DLD1 (cell line): ENCODE data around the gene TCFL5.

Experiments used
- in situ Hi-C: cut with HindIII; loops from 2 replicates; pipeline ENCODE4 v1.10.0; 2017; ENCODE audit warnings: low sequenced_read_pairs

TCFL5 gene

DNA sequence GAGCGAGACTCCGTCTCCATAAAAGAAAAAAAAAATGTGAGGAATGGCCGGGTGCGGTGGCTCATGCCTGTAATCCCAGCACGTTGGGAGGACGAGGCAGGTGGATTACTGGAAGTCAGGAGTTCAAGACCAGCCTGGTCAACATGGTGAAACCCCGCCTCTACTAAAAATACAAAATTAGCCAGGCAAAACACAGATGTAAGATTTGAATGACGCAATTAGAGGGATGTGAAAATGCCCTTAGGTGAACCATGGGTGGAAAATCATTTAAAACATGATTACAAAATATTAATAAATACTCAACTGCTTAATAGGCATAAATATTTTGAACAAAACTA is 23.9 kb downstream of the TCFL5 start:
- in situ Hi-C loops = no loop called here

DNA sequence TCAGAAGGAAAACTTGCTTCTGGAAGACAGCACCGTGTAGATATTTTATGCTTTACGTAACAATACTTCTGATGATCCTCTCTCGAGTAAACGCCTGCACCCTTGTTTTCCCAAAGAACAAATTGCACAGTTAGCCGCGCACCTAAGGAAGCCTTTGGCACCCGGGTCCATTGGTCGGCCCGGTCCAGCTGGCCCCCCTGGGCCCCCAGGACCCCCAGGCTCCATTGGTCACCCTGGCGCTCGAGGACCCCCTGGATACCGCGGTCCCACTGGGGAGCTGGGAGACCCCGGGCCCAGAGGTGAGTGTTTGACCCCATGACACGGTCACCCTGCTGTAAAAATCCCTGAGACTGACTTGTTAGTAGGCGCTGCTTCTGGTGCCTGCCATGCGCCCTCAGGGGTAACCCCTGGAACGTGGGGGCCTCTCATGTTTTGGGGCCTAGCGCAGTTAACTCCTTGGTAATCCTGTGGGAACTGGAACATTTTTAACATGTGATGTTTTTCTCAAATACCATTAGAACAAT is 24.6 kb downstream of the TCFL5 start:
- in situ Hi-C loops = no loop called here

DNA sequence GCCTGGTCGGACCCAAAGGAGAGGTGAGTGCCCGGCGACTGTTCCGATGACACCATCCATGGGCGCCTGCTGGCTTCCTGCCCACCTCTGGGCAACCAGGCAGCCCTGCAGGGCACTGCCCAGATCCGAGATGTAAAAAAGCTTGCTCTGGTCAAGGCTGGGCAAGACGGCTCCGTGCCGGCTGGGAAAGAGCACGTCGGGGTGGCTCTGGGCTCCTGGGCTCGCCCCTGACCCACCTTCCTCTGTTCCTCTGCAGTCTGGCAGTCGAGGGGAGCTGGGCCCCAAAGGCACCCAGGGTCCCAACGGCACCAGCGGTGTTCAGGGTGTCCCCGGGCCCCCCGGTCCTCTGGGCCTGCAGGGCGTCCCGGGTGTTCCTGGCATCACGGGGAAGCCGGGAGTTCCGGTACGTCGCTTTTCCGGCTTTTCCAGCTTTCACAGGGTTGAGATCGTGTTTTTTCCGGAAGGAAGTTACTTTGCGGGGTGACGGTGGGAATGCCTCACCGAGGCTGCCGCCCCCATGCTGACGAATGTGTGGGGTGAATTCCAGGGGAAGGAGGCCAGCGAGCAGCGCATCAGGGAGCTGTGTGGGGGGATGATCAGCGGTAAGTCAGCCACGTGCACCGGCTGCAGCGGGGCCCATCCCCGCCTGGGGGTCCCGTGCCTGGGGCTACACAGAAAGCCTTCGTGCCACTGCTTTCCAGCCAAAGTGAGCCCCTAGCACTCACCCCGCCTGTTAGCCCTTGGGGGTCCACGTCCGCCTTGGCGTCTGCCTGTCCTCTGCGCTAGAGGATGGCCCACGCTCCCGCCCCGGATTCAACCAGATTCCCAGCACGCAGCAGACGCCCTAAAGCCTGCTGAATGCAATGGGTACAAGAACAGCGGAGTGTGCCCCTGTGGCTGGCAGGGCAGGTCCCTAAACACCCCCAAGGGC is 25.4 kb downstream of the TCFL5 start:
- in situ Hi-C loops = no loop called here

DNA sequence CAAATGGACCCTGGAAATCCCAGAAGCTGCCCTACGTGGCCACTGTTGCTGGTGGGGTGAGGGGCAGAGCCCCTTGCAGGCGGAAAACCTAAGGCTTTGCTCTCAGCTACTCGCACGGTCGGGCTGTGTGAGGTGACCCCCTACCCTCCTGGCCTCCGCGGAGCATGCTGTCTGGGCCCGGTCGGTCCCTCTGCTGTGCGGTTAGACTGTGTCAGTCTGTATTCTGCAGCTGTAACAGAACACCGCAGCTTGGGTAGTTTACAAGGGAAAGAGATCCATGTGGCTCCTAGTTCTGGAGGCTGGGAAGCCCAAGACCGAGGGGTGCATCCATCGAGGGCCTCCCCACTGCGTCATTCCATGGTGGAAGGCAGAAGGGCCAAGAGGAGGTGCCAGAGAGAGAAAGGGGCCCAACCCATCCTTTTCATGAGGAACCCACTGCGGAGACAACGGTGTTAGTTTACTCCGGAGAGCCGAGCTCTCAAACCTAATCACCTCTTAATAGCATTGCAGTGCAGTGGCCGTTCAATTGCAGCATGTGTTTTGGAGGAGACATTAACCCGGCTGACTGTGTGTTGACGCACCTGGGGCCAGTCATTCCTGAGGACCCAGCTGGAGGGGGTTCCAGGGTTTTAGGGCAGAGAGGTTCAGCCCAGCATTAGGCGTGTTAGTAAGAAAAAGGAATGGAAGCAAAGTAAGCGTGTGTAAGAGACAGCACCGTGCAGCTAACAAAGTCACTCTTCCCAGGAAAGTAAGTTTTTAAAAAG is 26.5 kb downstream of the TCFL5 start:
- in situ Hi-C loops = no loop called here

DNA sequence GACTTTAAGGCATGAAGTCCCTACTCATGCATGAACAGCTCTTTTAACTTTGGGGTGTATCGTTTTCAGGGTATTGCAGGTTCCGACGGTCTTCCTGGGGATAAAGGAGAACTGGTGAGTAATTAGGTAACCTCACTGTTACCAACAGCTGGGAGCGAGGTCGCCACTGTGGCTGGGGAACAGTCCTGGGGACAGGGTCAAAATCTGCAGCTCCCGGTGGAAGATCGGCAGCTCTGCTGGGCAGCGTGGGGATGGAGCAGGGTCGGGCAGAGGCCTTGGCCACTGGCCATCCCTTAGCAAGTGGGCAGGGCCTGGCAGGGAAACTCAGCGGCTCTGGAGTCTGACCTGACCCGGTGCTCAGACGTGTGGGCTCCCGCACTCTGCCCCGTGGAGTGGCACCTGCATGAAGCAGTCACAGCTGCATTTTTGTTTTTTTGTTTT is 28.7 kb downstream of the TCFL5 start:
- in situ Hi-C loops = no loop called here

DNA sequence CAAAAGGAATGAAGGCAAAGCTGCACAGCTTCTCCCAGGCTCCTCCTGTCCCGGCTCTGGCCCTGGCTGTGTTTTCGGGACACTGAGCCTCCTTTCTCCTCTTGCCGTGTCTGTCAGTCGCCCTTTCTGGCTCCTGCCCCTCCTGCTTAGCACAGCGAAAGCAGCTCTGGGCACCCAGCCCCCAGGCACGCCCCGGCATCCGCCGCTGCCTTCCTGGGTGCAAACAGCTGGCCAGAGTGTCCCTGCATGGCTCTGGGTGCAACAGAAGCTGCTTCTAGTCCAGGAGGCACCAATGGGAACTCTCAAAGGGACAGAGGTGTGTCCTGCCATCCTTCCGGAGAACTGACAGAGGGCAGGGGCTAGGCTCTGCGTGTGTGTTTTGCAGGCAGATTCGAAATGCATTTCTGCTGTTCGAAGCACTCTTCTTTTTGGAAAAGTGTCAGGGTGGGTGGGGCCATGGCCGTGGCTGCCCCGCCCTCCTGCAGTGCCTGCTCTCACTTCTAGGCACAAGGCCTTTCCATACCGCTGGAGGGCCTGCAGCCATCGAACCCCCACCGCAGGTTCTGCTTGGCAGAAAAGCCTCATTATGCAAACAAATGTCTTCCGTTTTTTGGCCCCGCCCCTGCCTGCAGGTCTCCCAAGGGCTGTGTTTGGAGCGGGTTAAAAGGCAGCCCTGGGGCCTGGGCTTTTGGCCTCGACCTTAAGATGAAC is 29.3 kb downstream of the TCFL5 start:
- in situ Hi-C loops = no loop called here

DNA sequence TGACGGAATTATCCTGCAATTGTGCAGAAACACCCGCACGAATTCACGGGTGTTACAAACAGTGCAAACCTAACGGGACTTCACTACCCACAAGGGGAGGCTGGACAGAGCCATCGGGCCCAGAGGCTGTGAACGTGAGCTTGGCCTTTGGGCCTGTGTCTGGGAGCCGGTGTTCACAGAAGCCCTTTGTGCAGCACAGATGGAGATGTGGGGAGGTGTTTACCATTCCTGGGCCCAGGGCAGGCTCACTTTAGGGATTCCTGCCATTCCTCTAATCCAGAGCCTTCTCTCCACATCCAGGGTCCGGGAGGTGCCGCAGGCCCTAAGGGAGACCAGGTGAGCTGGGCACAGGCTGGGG is 29.8 kb downstream of the TCFL5 start:
- in situ Hi-C loops = no loop called here

DNA sequence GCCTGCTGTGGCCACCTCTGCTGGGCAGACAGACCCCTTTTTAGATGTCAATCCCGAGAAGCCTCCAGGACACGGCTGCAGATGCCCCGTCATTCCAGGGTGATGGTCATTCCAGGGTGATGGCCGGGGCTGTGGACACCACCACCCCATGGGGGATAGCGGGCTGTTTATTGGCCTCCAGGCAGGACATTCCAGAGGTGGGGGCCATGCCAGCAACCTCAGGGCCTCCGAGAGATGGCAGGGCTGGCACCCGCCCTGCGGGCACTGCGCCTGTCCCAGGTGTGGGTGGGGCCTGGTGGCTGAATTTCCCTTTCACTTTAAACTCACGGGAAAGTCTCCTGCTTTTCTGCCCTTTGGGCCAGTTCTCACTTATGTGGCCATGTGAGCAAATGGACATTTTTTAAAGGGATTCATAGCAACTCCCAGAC is 30.2 kb downstream of the TCFL5 start:
- in situ Hi-C loops = no loop called here

DNA sequence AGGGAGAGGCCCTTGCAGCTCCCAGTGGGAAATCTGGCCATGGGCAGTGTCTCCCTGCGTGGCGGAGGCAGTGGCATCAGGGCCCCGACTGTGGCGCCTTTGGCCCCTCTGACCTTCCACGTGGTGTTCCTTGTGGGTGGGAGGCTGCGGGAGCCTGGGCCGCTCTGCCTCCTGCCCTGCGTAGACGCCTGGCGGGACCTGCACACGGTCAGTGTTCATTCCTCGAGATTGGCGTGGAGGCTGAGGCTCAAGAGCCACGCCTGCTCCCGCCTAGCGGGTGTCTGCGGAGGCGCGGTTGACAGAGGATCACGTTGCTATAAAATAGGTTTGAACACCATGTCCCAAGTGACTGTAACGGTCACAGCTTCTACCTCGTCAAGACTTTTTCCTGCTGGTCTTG is 30.8 kb downstream of the TCFL5 start:
- in situ Hi-C loops = no loop called here

DNA sequence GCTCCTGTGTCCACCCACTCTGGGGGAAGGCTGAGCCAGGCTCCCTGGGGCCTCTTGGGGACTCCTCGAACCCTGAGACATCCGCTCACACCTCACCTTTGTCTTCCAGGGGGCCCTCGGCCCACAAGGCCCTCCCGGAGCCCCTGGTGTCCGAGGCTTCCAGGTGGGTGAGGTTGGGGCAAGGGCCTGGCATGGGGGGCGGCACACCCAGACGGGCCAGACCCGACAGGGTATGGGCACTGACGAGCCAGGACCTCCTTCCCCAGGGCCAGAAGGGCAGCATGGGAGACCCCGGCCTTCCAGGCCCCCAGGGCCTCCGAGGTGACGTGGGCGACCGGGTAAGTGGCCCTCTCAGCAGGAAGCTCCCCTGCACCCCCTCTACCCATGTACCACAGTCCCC is 31.4 kb downstream of the TCFL5 start:
- in situ Hi-C loops = no loop called here

DNA sequence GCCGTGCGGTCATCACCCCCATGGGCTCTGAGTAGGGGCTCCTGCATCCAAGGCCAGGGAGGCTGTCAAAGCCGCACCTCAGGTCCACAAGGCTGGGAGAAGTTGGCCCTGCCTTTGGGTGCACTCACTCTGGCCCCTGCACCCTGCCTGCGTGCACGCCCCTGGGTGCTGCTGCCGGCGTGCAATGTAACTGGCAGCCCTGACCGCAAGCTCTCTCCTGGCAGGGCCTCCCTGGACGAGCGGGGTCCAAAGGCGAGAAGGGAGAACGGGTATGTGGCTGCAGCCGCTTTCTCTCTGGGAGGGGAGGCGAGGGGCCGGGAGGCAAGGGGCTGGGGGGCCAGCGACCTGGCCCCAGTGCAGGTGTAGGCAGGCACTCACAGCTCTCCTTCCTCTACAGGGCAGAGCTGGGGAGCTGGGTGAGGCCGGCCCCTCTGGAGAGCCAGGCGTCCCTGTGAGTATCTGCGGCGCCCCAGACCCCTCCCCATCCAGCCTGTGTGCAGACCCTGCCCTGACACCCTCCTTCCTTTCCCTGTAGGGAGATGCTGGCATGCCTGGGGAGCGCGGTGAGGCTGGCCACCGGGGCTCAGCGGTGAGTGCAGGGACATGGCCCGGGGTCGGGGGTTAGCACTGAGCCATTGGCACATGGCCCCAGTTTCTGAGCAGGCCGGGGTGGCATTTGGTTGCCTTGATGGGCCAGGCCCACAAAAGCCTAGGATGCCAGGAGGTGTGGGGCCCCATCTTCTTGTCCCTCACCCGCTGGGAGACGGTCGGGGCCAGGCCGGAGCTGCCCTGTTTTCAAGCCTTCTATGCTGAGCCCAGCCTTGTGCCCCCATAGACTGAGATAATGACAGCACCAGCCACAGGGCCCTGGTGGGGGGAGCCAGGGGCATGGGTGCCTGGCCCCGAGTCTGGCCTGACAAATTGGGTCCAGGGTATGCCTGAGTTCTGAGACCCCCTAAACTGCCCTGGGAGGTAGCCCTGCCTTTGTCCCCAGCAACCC is 32.1 kb downstream of the TCFL5 start:
- in situ Hi-C loops = no loop called here

DNA sequence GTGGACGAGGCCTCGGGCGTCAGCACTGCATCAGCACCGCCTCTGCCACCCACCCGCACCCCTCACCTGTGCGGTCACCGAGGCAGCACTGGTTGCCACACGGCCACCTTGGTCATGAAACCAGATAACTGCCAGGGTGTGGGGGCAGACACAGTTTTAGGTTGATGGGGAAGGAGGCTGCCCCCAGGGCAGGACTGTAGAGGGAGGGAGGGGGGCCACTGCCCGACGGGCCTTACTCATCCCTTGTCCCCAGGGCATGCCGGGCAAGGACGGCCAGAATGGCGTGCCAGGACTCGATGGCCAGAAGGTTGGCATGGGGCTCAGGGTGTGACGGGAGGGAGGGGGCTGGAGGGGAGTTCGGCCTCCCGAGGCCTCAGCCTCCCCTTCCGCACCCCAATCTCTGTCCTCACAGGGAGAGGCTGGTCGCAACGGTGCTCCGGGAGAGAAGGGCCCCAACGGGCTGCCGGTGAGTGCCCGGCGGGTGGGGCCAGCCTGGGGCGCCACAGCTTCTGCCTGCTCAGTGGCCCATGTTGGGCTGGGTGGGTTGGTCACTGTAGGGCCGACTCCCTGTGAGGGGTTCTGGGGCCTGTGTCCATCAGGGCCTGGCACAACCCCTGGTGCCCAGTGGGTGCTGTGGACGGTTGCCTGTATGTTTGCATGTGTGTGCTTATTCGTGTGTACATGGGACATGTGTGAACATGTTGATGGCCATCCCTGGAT is 33.0 kb downstream of the TCFL5 start:
- in situ Hi-C loops = no loop called here

DNA sequence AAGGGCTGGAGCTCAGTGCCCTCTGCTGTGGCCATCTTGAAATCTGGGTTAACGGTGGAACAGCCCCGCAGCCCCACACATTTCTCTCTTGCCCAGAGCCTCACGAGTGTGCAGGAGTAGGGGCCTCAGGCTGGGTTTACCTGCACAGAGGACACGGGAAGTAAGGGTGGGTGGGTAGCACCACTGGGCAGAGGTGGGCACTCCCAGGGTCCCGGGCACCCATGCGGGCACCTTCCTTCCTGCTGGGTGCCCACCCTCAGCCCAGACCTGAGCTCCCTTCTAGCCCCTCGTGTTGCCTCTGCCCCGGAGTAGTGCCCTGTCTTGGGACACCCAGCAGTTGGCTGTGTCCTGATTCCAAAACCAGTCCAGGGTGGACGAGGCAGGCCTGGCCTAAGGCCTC is 33.6 kb downstream of the TCFL5 start:
- in situ Hi-C loops = no loop called here

DNA sequence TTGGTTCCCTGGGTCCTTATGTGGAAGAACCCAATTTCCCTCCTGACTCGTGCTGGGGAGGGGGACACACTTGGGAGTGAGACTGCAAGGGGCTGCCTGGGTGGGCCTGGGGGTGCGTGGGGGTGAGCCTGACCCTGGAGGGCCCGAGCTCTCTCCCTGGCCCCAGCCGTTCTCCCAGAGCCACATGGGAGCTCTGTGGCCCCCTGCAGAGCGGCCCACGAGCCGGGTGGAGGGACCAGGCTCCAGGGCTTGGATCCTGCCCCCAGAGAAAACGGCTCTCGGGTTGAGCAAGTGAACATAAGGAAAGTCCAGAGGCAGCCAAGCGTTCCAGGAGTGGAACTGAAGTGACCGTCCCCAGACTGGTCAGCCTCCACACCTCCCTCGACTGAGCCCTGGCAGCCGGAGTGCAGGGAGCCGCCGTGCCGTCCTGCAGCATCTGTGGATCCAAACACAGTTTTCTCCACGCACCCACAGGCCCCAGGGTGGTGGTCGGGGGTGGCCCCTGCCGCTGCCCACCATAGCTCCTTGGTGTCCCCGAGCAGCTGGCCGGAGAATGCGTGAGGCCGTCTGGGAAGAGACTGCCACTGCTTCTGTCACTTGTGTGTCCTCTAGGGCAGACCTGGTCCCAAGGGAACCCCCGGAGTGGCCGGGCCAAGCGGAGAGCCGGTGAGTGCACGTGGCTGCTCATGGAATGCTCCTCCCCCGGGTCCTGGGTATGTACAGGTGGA is 34.1 kb downstream of the TCFL5 start:
- in situ Hi-C loops = no loop called here

DNA sequence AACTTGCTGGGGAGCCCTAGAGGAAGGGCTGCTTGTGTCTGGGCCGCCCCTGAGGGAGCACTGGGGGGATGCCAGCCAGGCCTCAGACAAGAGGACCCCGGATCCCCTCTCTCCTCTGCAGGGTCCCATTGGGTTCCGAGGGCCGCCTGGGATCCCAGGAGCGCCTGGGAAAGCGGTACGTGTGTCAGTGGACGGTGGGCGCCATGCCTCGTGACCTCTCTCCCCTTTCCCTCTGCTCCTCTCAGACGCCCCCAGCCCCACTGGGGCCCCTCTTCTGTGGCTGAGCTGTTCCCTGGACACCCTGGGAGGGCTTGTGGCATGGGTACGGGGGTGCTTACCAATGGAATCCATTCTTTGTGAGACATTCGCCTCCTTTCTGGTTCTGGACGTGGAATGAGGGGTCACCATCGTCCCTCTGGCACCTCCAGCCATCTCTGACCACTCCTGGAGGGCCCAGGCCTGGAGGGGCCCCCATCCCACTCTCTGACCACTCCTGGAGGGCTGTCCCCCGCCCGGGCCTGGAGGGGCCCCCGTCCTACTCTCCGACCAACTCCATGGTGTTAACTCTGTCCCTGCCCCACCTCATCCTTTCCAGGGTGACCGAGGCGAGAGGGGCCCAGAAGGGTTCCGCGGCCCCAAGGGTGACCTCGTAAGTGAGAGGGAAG is 34.8 kb downstream of the TCFL5 start:
- in situ Hi-C loops = no loop called here

DNA sequence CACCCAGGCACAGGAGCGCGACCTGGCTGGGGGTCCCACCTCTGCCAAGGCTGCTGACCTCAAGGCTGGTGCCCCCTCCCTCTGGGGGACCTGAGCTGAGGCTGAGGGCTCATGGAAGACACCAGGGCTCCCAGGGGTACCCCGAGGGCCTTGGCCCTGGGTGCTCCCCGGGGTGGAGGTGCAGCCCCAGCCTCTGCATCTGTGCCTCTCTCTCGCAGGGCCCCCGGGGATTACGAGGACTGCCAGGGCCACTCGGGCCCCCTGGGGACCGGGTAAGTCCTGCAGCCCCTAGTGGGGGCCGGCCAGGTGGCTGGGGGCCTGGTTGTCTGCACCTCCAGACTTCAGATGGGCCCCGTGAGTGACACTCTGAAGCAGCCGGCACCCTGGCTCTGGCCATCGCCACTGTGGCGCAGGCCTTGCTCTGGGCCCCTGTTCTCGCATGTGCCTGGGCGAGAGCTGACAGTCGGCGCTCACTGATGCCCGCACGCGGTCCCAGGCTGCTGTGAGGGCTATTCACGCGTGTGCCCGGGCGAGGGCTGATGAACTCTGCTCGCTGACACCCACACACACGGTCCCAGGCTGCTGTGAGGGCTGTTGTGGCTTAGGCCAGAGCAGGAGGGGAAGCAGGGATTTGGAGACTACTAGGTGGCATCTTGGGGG is 35.5 kb downstream of the TCFL5 start:
- in situ Hi-C loops = no loop called here

DNA sequence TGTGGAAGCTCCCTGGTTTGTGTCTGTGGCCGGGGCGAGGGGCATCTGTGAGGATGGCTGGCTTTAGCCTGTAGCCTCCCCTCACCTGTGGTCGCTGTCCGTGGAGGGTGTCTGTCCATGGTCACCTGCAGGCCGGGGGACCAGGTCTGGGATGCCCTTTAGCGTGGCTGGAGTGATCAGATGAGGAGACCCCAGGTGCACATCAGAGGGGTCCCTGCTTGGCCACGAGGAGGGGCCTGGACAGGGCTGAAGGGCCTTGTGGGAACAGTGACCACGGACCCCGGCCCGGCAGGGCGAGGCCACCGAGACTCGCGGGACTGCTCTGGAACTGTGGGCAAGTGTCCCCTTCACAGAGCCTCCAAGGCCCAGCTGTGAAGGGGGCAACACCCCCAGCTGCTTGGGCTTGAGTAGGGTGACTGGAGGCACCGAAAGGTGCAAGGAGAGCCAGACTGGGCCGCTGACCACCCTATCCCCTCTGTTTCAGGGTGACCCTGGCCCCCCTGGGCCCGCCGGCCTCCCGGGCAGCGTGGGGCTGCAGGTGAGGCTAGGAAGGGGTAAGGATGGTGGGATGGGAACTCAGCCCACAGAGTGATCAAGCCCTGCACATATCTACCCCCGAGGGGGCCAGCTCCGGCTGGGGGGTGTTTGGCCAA is 36.2 kb downstream of the TCFL5 start:
- in situ Hi-C loops = no loop called here
